Activated CD8-positive, alpha-beta memory T cell treated with anti-CD3 and anti-CD28 coated beads, Interleukin-2, amount 10 ng/mL, durations not matched to agents 7 days and 5 days (primary cell): ENCODE data around the gene VAV3. TPM values are rescaled to one million over a fixed set of nuclear protein-coding genes. Genes with fewer than 3 reads are reported as not detected.

Source experiments
- ATAC-seq: fragments of 150-1000 bp; cut with Tn5 transposase; one replicate; pipeline ENCODE4 v1.10.0; 2021; ENCODE audit warnings: moderate library complexity
- CTCF ChIA-PET: fragments of 350-600 bp; sonication (Branson Sonifier 250); formaldehyde crosslinking; loops from one replicate; lab custom pipeline; 2021; ENCODE audit warnings: antibody characterized with exemption; lab: Charles Lee
- DNase-seq: peaks from one replicate; pipeline ENCODE4 v3.0.0-alpha.2; 2020
- H3K27ac Mint-ChIP-seq: one replicate; pipeline ENCODE4 v1.8.0; 2021; ENCODE audit warnings: mild to moderate bottlenecking, mixed read lengths
- H3K27me3 Mint-ChIP-seq: one replicate; pipeline ENCODE4 v1.8.0; 2021; ENCODE audit warnings: mixed read lengths
- H3K36me3 Mint-ChIP-seq: one replicate; pipeline ENCODE4 v1.8.0; 2021; ENCODE audit warnings: mild to moderate bottlenecking, mixed read lengths
- H3K4me1 Mint-ChIP-seq: one replicate; pipeline ENCODE4 v1.8.0; 2021; ENCODE audit warnings: mixed read lengths
- H3K4me3 Mint-ChIP-seq: one replicate; pipeline ENCODE4 v1.8.0; 2021; ENCODE audit warnings: mild to moderate bottlenecking, moderate library complexity, mixed read lengths
- H3K9me3 Mint-ChIP-seq: one replicate; pipeline ENCODE4 v1.8.0; 2022; ENCODE audit warnings: low read depth, mixed read lengths
- total RNA-seq, 2 experiments: library from RNA; stranded (reverse); gene quantifications; one replicate each; pipeline ENCODE4 v1.2.3, GENCODE V29; 2021

The VAV3 gene
- total RNA-seq, 2 experiments from 2014 or later: 3.1 to 4.5 TPM

DNA sequence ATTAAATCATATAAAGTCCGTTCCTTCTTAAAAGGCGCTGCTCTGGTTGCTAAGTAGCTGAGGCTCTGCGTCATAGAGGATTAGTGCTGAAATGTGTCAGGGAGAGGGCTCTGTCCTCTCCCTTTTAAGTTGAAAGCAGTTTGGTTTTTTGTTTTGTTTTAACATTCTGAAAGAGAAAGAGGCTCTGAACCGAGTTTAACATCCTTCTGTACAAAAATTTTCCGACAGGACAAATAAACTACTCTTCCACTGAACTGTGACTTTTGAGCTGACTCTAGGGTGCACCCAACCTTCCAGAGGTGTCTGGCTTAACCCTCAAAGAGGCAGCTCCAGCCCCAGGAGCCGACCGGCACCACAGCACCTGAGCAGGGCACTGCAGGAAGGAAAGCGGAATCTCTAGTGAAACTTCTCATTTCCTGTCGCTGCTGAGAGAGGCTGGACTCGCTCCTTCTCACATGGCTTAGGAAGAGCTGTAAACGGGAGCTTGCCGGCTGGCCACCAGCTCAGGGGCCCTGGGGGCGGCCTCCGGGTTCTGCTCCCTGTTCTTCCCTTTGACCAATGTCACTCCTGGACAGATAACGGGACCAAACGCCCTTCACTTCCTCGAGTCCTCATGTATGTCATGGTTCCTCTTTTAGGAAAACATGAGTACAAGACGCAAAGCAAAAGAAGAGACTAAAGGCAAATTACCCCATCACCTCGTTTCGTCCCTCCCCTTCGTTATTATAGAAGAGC is 1.2 kb downstream of the VAV3 start:
- H3K4me3 Mint-ChIP-seq: peak overlapping the region; percentile 83
- H3K27me3 Mint-ChIP-seq: peaks cover 10% of the 10 kb centered on the region
- DNase-seq (peak; percentile 56), ATAC-seq (peak; percentile 56)
- no peaks in the 10 kb centered on the region for H3K9me3 Mint-ChIP-seq
- CTCF ChIA-PET: interaction anchor here (1.0 to 3.5 kb wide), 10 partner anchors 12 to 180 kb away, joined by 3 to 29 read pairs (median 5); no protein-coding TSS in a partner anchor
- H3K4me1 Mint-ChIP-seq: peaks cover 23% of the 10 kb centered on the region
- peak overlapping the region; percentile 80 for H3K27ac Mint-ChIP-seq
- no peaks in the 10 kb centered on the region for H3K36me3 Mint-ChIP-seq

DNA sequence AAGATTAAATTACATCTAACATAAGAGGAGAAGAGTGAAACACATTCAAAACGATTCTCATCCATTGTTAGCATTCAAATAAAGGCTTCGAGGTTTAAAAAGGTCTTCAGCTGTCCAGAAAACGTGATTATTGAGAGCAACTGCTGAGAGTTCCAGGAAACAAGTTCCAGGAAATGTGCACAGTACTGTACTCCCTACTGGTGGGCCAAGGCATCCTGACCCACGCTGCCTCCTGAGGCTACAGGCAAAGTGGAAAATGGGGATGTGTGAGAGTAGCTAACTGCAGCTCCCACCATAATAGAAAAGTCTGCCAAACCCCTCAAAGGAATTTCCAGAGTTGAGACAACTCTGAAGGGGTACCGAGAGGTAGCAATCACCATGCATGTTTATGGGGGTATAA is 2.0 kb downstream of the VAV3 start:
- no peaks in the 10 kb centered on the region for H3K36me3 Mint-ChIP-seq
- H3K27me3 Mint-ChIP-seq: peaks cover 10% of the 10 kb centered on the region
- DNase-seq (no peak), ATAC-seq (no peak)
- H3K4me3 Mint-ChIP-seq: peak overlapping the region; percentile 83
- no peaks in the 10 kb centered on the region for H3K9me3 Mint-ChIP-seq
- peak overlapping the region; percentile 39 for H3K27ac Mint-ChIP-seq
- H3K4me1 Mint-ChIP-seq: peaks cover 23% of the 10 kb centered on the region
- CTCF ChIA-PET: interaction anchor here (1.8 to 3.5 kb wide), 4 partner anchors 13 to 180 kb away, joined by 11 to 29 read pairs (median 12); no protein-coding TSS in a partner anchor

DNA sequence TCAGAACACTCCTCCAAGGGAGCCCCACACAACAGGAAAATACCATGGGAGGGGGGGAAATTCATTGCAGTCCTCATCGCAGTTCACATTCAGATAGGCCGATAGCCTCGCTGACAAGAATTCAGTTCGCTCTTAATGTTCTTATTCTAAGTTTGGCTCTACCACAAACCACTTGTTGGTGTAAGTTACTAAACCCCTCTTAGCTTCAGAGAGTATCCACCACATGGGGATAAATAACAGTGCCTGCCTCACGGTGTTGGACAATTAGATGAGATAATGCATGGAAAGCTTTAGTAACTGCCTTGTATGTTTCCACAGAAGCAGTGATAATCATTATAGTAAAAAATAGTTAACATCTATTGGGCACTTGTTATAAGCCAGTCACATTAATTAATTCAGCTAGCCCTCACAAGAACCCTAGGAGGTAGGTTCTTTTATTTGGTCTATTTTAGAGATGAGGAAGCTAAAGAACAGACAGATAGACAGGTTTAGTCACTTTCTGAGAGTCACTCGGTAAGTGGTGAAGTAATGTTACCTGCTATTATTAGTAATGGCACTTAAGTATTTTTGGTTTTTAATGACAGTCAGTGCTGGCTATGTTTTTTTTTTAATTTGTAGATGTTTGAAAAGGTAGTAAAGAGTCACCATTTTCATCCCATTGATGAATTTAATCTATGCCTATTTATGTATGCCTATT is 10.1 kb downstream of the VAV3 start:
- H3K4me3 Mint-ChIP-seq: no peak overlapping the region
- H3K9me3 Mint-ChIP-seq: no peaks in the 10 kb centered on the region
- peaks cover 14% of the 10 kb centered on the region for H3K4me1 Mint-ChIP-seq
- DNase-seq (no peak), ATAC-seq (no peak)
- H3K36me3 Mint-ChIP-seq: no peaks in the 10 kb centered on the region
- no peaks in the 10 kb centered on the region for H3K27me3 Mint-ChIP-seq
- no peak overlapping the region for H3K27ac Mint-ChIP-seq
- CTCF ChIA-PET: no interaction called here

DNA sequence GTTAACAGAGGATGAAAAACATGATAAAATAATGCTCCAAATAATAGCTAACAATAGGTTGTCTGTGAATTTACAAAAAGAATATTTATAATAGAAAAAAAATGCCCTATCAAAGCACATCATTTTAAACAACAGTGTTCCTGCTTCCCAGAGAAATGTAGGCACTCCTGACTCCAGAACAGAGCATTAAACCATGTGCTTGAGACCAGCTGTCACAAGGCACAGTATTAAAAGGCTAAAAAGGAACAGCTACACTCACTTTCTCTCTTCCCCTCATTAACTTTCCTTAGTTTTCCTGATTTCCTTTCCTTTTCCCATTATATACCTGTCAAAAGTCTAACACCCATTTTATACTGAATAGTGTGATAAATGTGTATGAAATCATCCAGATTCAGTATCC is 10.9 kb downstream of the VAV3 start:
- no peaks in the 10 kb centered on the region for H3K36me3 Mint-ChIP-seq
- CTCF ChIA-PET: no interaction called here
- DNase-seq: no peak
- no peaks in the 10 kb centered on the region for H3K27me3 Mint-ChIP-seq
- no peaks in the 10 kb centered on the region for H3K9me3 Mint-ChIP-seq
- H3K4me3 Mint-ChIP-seq: no peak overlapping the region
- peaks cover 19% of the 10 kb centered on the region for H3K4me1 Mint-ChIP-seq
- H3K27ac Mint-ChIP-seq: no peak overlapping the region
- ATAC-seq: no peak

DNA sequence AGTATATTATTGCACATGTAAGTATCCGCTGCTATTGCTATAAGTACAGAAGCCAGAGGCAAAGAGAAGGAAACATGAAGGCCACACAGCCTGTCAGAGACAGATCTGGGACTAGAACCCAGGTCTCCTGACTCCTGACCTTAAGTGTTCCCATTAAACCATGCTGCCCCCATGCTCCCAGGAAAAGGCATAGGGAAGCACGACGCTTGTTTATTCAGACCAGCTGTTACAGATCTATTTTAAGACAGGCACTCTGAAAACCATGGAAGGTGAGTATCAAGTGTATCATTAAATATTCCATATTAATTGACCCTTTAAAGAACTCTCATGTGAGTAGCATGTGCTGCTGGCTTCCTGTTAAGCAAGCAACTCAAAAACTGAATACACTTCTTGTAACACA is 11.4 kb downstream of the VAV3 start:
- CTCF ChIA-PET: no interaction called here
- no peak for ATAC-seq
- Mint-ChIP-seq H3K9me3 (no peaks in the 10 kb centered on the region), H3K4me1 (peaks cover 19% of the 10 kb centered on the region), H3K27me3 (no peaks in the 10 kb centered on the region), H3K36me3 (no peaks in the 10 kb centered on the region), H3K27ac (no peak overlapping the region), H3K4me3 (no peak overlapping the region)
- DNase-seq: no peak

DNA sequence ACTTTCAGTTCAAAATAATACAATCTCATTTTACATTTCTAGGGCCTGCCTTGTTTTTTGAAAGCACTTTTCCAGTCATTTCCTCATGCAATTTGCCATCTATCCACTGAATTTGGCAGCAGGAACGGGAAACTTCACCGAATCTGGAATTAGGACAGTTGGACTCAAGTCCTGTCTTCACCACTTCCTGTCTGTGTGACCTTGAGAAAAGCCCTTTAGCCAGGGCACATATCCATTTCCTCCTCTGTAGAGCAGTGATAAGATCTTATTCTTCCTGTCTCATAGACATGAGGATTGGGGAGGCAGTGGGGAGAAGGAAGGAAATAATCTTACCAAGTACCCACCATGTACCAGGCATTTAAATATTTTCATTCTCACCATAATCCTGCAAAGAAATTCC is 12.0 kb downstream of the VAV3 start:
- Mint-ChIP-seq H3K9me3 (no peaks in the 10 kb centered on the region), H3K4me1 (peaks cover 19% of the 10 kb centered on the region), H3K27me3 (no peaks in the 10 kb centered on the region), H3K36me3 (no peaks in the 10 kb centered on the region), H3K27ac (no peak overlapping the region), H3K4me3 (no peak overlapping the region)
- CTCF ChIA-PET: no interaction called here
- ATAC-seq (no peak), DNase-seq (no peak)

DNA sequence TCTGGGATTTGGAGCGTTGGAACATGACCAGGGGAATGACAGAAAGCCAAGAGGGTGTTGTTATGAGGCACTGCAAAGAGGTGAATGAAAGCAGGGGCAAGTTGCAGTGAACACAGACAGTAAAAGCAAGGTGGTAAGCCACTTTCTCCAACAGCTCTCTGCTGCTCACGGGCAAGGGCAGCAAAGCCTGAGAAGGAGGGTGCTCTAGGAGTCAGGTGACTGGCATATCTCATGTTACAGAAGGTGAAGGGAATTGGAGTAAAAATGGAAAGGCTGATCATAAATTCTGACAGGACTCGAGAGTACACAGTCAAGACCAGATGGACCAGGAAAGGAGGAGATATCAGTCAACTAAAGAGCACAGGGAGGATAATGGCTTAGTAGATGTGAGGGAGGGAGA is 14.5 kb downstream of the VAV3 start:
- no peak for ATAC-seq
- no peak overlapping the region for H3K27ac Mint-ChIP-seq
- H3K4me1 Mint-ChIP-seq: peaks cover 19% of the 10 kb centered on the region
- H3K27me3 Mint-ChIP-seq: peaks cover 4% of the 10 kb centered on the region
- no peak overlapping the region for H3K4me3 Mint-ChIP-seq
- no peaks in the 10 kb centered on the region for H3K9me3 Mint-ChIP-seq
- no peaks in the 10 kb centered on the region for H3K36me3 Mint-ChIP-seq
- CTCF ChIA-PET: no interaction called here
- no peak for DNase-seq

DNA sequence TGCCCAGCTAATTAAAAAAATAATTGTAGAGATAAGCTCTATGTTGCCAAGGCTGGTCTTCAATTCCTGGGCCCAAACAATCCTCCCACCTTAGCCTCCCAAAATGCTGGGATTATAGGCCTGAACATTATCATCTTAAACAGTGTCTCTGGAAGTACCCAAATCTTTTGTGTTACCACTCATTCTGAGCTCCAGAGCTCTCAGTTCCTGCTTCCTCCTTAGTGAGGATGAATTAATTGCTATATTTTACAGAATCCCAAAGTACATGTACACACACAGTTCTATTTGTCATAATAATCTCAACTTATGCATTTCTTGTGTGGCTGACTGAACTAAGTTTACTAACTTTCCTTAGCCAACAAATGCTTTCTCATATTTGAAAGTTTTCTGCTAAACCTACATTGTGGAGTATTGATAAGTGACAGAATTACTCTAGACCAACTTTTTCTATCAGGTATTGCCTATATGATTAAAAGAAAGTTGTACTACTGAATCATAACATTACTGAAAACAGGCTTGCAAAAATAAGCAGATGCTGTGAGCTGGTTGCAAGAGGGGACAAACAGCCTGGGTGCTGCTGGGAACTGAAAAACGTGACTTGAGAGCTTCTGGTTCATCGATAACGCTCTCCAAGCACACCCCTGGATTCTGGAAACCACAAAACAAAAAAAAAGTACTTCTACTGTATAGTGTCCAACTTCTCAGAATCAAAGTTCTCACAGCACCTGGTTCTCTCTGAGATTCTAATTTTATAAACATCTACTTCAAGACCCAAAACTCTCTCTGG is 15.3 kb downstream of the VAV3 start:
- ATAC-seq (no peak), DNase-seq (no peak)
- Mint-ChIP-seq H3K9me3 (no peaks in the 10 kb centered on the region), H3K27me3 (peaks cover 4% of the 10 kb centered on the region), H3K36me3 (no peaks in the 10 kb centered on the region), H3K4me3 (no peak overlapping the region), H3K27ac (no peak overlapping the region), H3K4me1 (peaks cover 19% of the 10 kb centered on the region)
- CTCF ChIA-PET: interaction anchor here (0.9 to 1.1 kb wide), 2 partner anchors 11 to 14 kb away, joined by 3 to 4 read pairs; no protein-coding TSS in a partner anchor

DNA sequence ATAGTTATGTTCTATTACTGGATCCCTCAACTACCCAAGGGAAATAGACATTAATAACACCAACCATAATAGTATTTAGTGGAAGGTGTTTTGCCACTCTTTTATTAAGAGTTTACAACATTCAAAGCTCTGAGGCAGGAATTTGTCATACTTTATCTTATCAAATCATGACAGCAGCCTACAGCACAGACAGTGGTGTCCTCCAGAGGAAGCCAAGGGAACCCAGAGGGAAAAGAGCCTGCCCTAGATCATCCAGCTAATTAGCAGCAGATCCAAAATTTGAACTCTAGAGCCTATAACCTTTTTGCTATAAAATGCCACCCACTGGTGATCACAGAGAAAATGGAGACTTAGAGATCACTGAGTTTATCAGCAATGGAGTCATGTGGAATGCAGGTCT is 18.2 kb downstream of the VAV3 start:
- Mint-ChIP-seq H3K27me3 (peaks cover 4% of the 10 kb centered on the region), H3K36me3 (no peaks in the 10 kb centered on the region), H3K9me3 (no peaks in the 10 kb centered on the region), H3K4me3 (no peak overlapping the region), H3K4me1 (peaks cover 26% of the 10 kb centered on the region), H3K27ac (no peak overlapping the region)
- DNase-seq (no peak), ATAC-seq (no peak)
- CTCF ChIA-PET: interaction anchor here (1.1 kb wide), 1 partner anchor 160 kb away, joined by 3 read pairs; no protein-coding TSS in a partner anchor

DNA sequence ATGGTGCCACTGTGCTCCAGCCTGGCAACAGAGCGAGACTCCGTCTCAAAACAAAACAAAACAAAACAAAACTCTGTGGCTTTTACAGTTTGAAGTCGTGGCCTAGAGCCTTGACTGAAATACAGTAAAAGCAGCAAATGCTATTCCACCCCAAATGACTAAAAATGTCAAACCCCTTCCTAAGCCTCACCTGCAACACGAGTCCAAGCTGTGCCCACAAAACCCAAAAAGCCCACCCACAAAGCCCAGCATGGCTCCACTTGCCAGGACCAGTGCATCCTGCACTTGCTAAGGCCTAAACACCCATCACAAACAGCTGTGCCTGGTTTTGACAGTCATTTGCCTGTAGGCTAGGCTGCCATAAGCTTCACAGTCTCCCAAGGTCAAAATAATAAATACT is 21.3 kb downstream of the VAV3 start:
- CTCF ChIA-PET: interaction anchor here (0.9 kb wide), 1 partner anchor 181 kb away, joined by 3 read pairs; no protein-coding TSS in a partner anchor
- DNase-seq: peak; percentile 50
- H3K4me3 Mint-ChIP-seq: no peak overlapping the region
- no peak overlapping the region for H3K27ac Mint-ChIP-seq
- peaks cover 13% of the 10 kb centered on the region for H3K4me1 Mint-ChIP-seq
- no peaks in the 10 kb centered on the region for H3K36me3 Mint-ChIP-seq
- peak; percentile 33 for ATAC-seq
- H3K27me3 Mint-ChIP-seq: peaks cover 10% of the 10 kb centered on the region
- H3K9me3 Mint-ChIP-seq: no peaks in the 10 kb centered on the region

DNA sequence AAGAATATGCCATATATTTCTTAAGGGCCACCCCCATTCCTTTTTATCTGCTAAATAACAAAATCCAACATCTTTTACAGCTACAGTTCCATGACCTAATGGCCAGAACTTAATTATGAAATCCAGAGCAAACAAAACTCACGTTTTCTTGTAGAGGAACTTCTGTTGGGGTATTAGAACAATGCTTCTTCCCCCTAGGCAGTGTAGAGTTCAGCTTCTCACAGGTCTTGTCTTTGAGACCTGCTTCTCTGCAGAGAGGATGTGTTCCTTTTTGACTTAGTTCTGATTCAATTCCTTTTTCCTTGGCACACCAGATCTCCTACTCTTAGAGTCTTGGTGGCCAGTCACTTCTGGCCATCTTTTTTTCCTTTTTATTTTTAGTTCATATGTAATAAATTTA is 22.2 kb downstream of the VAV3 start:
- no peak overlapping the region for H3K4me3 Mint-ChIP-seq
- peaks cover 14% of the 10 kb centered on the region for H3K4me1 Mint-ChIP-seq
- DNase-seq (no peak), ATAC-seq (no peak)
- H3K9me3 Mint-ChIP-seq: no peaks in the 10 kb centered on the region
- peaks cover 10% of the 10 kb centered on the region for H3K27me3 Mint-ChIP-seq
- H3K36me3 Mint-ChIP-seq: no peaks in the 10 kb centered on the region
- CTCF ChIA-PET: no interaction called here
- no peak overlapping the region for H3K27ac Mint-ChIP-seq

DNA sequence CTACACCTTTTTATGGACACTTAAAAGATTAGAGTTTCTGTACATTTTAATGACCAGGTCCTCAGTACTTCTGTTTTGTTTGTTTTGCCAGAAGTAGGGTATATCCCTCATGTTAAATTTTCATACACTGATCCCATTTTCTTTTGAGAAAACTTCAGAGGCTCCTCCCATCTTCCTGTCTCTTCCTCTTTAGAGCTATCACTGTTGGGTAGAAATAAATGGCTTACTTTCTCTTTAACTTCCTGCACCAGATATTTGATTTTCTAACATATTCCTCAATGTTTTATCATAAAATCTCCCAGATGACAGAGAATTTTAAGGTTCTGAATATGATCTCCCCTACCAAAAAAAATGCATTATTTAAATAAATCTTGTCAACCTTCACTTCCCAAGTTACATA is 23.4 kb downstream of the VAV3 start:
- Mint-ChIP-seq H3K9me3 (no peaks in the 10 kb centered on the region), H3K4me3 (no peak overlapping the region), H3K36me3 (no peaks in the 10 kb centered on the region), H3K27me3 (peaks cover 10% of the 10 kb centered on the region), H3K4me1 (peaks cover 23% of the 10 kb centered on the region), H3K27ac (no peak overlapping the region)
- ATAC-seq: no peak
- CTCF ChIA-PET: no interaction called here
- DNase-seq: no peak

DNA sequence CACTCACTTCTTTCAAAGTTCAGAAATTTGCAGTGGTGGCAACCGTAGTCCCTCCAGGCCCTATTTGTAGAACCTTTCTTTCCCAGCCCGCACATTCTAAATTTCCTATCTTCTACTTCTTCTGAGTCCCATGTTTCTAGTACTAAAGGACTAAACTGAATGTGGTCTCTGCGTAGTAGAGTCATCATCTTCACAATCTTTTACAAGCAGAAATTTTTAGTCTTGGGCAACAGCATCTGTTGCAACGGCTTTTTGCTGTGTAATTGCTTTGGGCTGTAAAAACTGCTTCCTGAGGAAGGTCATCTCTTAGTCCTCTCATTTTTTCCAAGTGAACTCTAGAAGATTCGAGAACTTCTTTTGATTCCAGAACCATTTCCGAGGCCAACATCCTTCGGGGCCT is 23.9 kb downstream of the VAV3 start:
- H3K27ac Mint-ChIP-seq: no peak overlapping the region
- CTCF ChIA-PET: no interaction called here

More for the DNA sequence above, 23.9 kb downstream of the VAV3 start:
- ATAC-seq: no peak
- Mint-ChIP-seq H3K27me3 (peaks cover 7% of the 10 kb centered on the region), H3K9me3 (no peaks in the 10 kb centered on the region), H3K4me1 (peaks cover 26% of the 10 kb centered on the region), H3K36me3 (no peaks in the 10 kb centered on the region), H3K4me3 (no peak overlapping the region)
- no peak for DNase-seq
